ENCODE results near the gene GRM7. TPM values are rescaled to one million over a fixed set of nuclear protein-coding genes. Genes with fewer than 3 reads are reported as not detected.

Gene GRM7
- total and polyA plus RNA-seq, 8 donors: 0.05 to 2.2 TPM; not detected in 6

DNA sequence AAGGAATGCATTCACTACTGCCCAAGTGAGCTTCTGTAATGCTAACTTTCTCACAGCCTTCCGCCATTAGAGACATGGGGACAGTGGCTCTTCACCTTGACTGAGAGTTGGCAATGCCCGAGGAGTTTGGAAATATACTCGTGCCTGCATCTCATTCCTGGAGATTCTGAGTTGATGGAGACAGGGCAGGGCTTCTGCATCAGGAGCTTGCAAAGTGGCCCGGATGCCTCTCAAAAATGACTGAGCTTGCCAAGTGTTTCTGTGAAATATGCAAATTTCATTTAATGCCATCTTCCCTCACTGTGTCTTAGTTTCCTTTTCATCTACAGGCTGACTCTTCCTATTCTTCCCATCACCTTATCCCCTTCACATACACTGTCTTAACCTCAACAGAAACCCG is 346.2 kb downstream of the GRM7 start:
- intact Hi-C loops (cut with DNase I; ENCODE audit: low total_unique reads): no loop called here
- H3K27me3 ChIP-seq: no peaks in the 10 kb centered on the region
- 90 to 94% (median 92%) methylated on average over 5 of the region's 5 CpGs for WGBS, 5 donors

DNA sequence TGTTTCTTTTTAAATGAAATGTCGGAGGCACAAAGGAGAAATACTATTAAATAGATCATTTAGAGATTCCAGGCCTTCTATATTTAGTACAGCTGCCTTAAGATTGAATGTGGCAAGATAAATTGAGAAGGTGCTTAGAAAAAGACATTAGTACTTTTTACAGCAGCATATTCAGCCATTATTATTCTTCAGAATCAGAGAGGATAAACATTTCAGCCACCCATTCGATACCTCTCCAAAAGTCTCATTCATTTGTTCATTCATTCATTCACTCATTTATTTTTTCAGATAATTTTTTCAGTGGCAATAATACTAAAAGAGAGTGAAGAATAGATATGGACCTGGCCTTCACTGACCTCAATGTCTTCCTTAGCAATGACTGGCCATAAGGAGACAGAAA is 347.0 kb downstream of the GRM7 start:
- 62 to 86% (median 76%) methylated on average over 2 of the region's 2 CpGs for WGBS, 5 donors
- H3K27ac ChIP-seq: no peak overlapping the region
- TF ChIP-seq, protein P1, sequence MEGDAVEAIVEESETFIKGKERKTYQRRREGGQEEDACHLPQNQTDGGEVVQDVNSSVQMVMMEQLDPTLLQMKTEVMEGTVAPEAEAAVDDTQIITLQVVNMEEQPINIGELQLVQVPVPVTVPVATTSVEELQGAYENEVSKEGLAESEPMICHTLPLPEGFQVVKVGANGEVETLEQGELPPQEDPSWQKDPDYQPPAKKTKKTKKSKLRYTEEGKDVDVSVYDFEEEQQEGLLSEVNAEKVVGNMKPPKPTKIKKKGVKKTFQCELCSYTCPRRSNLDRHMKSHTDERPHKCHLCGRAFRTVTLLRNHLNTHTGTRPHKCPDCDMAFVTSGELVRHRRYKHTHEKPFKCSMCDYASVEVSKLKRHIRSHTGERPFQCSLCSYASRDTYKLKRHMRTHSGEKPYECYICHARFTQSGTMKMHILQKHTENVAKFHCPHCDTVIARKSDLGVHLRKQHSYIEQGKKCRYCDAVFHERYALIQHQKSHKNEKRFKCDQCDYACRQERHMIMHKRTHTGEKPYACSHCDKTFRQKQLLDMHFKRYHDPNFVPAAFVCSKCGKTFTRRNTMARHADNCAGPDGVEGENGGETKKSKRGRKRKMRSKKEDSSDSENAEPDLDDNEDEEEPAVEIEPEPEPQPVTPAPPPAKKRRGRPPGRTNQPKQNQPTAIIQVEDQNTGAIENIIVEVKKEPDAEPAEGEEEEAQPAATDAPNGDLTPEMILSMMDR (IDR thresholded peaks at IDR 0.05): no peak
- no peak for TF ChIP-seq EP300 (IDR thresholded peaks at IDR 0.05)
- no peak for TF ChIP-seq POLR2A (IDR thresholded peaks at IDR 0.05)
- TF ChIP-seq POLR2AphosphoS5 (IDR thresholded peaks at IDR 0.05): no peak
- DNase-seq: no peak
- H3K27me3 ChIP-seq: no peaks in the 10 kb centered on the region
- H3K4me3 ChIP-seq: no peak overlapping the region
- intact Hi-C loops (cut with DNase I; ENCODE audit: low total_unique reads): no loop called here
- H3K4me1 ChIP-seq: no peaks in the 10 kb centered on the region
- H3K9me3 ChIP-seq: no peaks in the 10 kb centered on the region
- H3K36me3 ChIP-seq: no peaks in the 10 kb centered on the region

More for the DNA sequence above, 346.2 kb downstream of the GRM7 start:
- Histone ChIP-seq H3K36me3 (no peaks in the 10 kb centered on the region), H3K27ac (no peak overlapping the region), H3K9me3 (no peaks in the 10 kb centered on the region), H3K4me3 (no peak overlapping the region), H3K4me1 (no peaks in the 10 kb centered on the region)
- no peak for DNase-seq
- TF ChIP-seq POLR2AphosphoS5 (IDR thresholded peaks at IDR 0.05): no peak
- TF ChIP-seq, protein P1 (IDR thresholded peaks at IDR 0.05): no peak
- TF ChIP-seq EP300 (IDR thresholded peaks at IDR 0.05): no peak
- TF ChIP-seq POLR2A (IDR thresholded peaks at IDR 0.05): no peak

DNA sequence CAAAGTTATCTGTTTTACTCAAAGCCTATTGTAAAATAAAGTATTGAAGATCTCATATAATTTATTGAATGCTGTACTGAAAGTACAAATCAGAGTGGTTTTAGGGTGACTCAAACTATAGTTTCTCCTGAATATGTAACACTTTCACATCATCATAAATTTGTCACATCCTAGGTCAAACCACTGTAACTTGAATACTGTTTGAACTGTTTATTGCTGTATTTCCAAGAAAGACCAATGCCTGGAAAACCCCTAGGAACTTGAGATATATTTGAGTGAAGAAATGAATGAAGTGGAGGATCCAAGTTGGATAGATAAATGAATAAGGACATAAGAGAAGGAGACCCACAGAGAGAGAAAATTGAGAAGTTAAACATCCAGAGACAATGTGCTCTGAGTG is 348.2 kb downstream of the GRM7 start:
- no peaks in the 10 kb centered on the region for H3K9me3 ChIP-seq
- no peaks in the 10 kb centered on the region for H3K4me1 ChIP-seq
- no peak overlapping the region for H3K27ac ChIP-seq
- H3K36me3 ChIP-seq: no peaks in the 10 kb centered on the region
- no peak overlapping the region for H3K4me3 ChIP-seq
- DNase-seq: no peak
- TF ChIP-seq POLR2A (IDR thresholded peaks at IDR 0.05) (no peak), POLR2AphosphoS5 (IDR thresholded peaks at IDR 0.05) (no peak), EP300 (IDR thresholded peaks at IDR 0.05) (no peak)
- TF ChIP-seq, protein P1 (IDR thresholded peaks at IDR 0.05): no peak
- no peaks in the 10 kb centered on the region for H3K27me3 ChIP-seq
- intact Hi-C loops (cut with DNase I; ENCODE audit: low total_unique reads): no loop called here

DNA sequence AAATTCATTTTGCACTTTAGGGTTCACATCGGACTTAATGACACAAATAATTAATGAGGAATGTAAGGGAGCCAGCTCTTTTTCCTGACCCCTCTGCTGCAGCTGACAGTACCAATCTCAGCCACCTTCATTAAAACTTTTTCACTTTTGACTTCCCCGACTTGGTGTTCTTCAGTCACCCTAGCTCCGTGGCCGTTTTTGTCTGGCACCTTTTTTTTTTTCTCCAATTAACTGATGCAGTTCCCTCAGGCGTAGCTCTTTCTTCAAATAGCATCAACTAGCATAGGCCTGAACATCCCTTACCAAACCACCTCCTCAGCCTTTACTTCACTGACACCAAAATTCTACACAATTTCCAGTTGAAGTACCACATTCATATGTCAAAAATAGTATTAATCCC is 350.8 kb downstream of the GRM7 start:
- TF ChIP-seq POLR2A (IDR thresholded peaks at IDR 0.05): no peak
- no peak for TF ChIP-seq EP300 (IDR thresholded peaks at IDR 0.05)
- no peak for TF ChIP-seq POLR2AphosphoS5 (IDR thresholded peaks at IDR 0.05)
- TF ChIP-seq, protein P1 (IDR thresholded peaks at IDR 0.05): no peak
- intact Hi-C loops (cut with DNase I; ENCODE audit: low total_unique reads): no loop called here
- Histone ChIP-seq H3K4me1 (no peaks in the 10 kb centered on the region), H3K9me3 (no peaks in the 10 kb centered on the region), H3K27me3 (no peaks in the 10 kb centered on the region), H3K4me3 (no peak overlapping the region), H3K36me3 (no peaks in the 10 kb centered on the region), H3K27ac (no peak overlapping the region)
- DNase-seq: no peak
- 59 to 65% (median 63%) methylated on average over 5 of the region's 5 CpGs for WGBS, 5 donors
